ENCODE data around the gene RUSF1. TPM values are rescaled to one million over a fixed set of nuclear protein-coding genes. Genes with fewer than 3 reads are reported as not detected.

Gene RUSF1
- total and polyA plus RNA-seq, 2 donors (not counting 1 experiment from before 2014, with no cell fraction given): 23.1 to 41.8 TPM

- H3K36me3 ChIP-seq (ENCODE audit: control insufficient read depth, insufficient read depth, low read length): peaks cover 17% of the 10 kb centered on the region
- peaks cover 3% of the 10 kb centered on the region for H3K79me2 ChIP-seq (ENCODE audit: control insufficient read depth, insufficient read depth, low read length)
- no peak overlapping the region for H3K9ac ChIP-seq (ENCODE audit: insufficient read depth, low read length)
- H3K4me1 ChIP-seq (ENCODE audit: control insufficient read depth, extremely low read depth, insufficient read depth, low read length): peaks cover 6% of the 10 kb centered on the region
- TF ChIP-seq, protein P1, sequence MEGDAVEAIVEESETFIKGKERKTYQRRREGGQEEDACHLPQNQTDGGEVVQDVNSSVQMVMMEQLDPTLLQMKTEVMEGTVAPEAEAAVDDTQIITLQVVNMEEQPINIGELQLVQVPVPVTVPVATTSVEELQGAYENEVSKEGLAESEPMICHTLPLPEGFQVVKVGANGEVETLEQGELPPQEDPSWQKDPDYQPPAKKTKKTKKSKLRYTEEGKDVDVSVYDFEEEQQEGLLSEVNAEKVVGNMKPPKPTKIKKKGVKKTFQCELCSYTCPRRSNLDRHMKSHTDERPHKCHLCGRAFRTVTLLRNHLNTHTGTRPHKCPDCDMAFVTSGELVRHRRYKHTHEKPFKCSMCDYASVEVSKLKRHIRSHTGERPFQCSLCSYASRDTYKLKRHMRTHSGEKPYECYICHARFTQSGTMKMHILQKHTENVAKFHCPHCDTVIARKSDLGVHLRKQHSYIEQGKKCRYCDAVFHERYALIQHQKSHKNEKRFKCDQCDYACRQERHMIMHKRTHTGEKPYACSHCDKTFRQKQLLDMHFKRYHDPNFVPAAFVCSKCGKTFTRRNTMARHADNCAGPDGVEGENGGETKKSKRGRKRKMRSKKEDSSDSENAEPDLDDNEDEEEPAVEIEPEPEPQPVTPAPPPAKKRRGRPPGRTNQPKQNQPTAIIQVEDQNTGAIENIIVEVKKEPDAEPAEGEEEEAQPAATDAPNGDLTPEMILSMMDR (conservative IDR thresholded peaks at IDR 0.05 in 1 of 2, IDR thresholded peaks at IDR 0.05 in 1 of 2; ENCODE audit: low read depth in 1 of 2, low read length in 2 of 2): no peak
- no peak for TF ChIP-seq EZH2 (IDR thresholded peaks at IDR 0.05; ENCODE audit: low read length, missing control alignments)
- no peak for DNase-seq (ENCODE audit: low read depth in 2 of 2)
- H4K20me1 ChIP-seq (ENCODE audit: control insufficient read depth, extremely low read depth, insufficient read depth, low read length): no peaks in the 10 kb centered on the region
- H3K9me3 ChIP-seq (ENCODE audit: control insufficient read depth, insufficient read depth, low read depth, low read length): no peaks in the 10 kb centered on the region
- H3K4me3 ChIP-seq (replicated peaks in 1 of 4; ENCODE audit: control extremely low read depth in 1 of 4, insufficient read depth in 1 of 4, low read depth in 3 of 4, low read length in 4 of 4): no peak overlapping the region
- no peak overlapping the region for H2AFZ ChIP-seq (ENCODE audit: low read length)
- no peak overlapping the region for H3K4me2 ChIP-seq (ENCODE audit: extremely low read depth, insufficient read depth, low read length)
- H3K27me3 ChIP-seq (ENCODE audit: control insufficient read depth, insufficient read depth, low read length): no peaks in the 10 kb centered on the region
- H3K27ac ChIP-seq (ENCODE audit: insufficient read depth, low read length): no peak overlapping the region
These were observed 40.9 kb downstream of the RUSF1 start for GRCh38 chr16:31467151-31467773.

- Histone ChIP-seq H2AFZ (ENCODE audit: low read length) (no peak overlapping the region), H3K4me3 (replicated peaks in 1 of 4; ENCODE audit: control extremely low read depth in 1 of 4, insufficient read depth in 1 of 4, low read depth in 3 of 4, low read length in 4 of 4) (no peak overlapping the region), H3K4me1 (ENCODE audit: control insufficient read depth, extremely low read depth, insufficient read depth, low read length) (peaks cover 6% of the 10 kb centered on the region), H3K27me3 (ENCODE audit: control insufficient read depth, insufficient read depth, low read length) (no peaks in the 10 kb centered on the region), H3K79me2 (ENCODE audit: control insufficient read depth, insufficient read depth, low read length) (peaks cover 3% of the 10 kb centered on the region), H3K4me2 (ENCODE audit: extremely low read depth, insufficient read depth, low read length) (no peak overlapping the region), H3K27ac (ENCODE audit: insufficient read depth, low read length) (no peak overlapping the region), H4K20me1 (ENCODE audit: control insufficient read depth, extremely low read depth, insufficient read depth, low read length) (no peaks in the 10 kb centered on the region), H3K36me3 (ENCODE audit: control insufficient read depth, insufficient read depth, low read length) (peaks cover 22% of the 10 kb centered on the region), H3K9ac (ENCODE audit: insufficient read depth, low read length) (no peak overlapping the region), H3K9me3 (ENCODE audit: control insufficient read depth, insufficient read depth, low read depth, low read length) (no peaks in the 10 kb centered on the region)
- TF ChIP-seq, protein P1 (conservative IDR thresholded peaks at IDR 0.05 in 1 of 2, IDR thresholded peaks at IDR 0.05 in 1 of 2; ENCODE audit: low read depth in 1 of 2, low read length in 2 of 2): no peak
- no peak for TF ChIP-seq EZH2 (IDR thresholded peaks at IDR 0.05; ENCODE audit: low read length, missing control alignments)
- no peak for DNase-seq (ENCODE audit: low read depth in 2 of 2)
These were observed 41.8 kb downstream of the RUSF1 start for GRCh38 chr16:31466381-31466841.

- Histone ChIP-seq H3K27me3 (ENCODE audit: control insufficient read depth, insufficient read depth, low read length) (no peaks in the 10 kb centered on the region), H3K27ac (ENCODE audit: insufficient read depth, low read length) (no peak overlapping the region), H2AFZ (ENCODE audit: low read length) (no peak overlapping the region), H3K9ac (ENCODE audit: insufficient read depth, low read length) (no peak overlapping the region), H3K4me3 (replicated peaks in 1 of 4; ENCODE audit: control extremely low read depth in 1 of 4, insufficient read depth in 1 of 4, low read depth in 3 of 4, low read length in 4 of 4) (no peak overlapping the region), H4K20me1 (ENCODE audit: control insufficient read depth, extremely low read depth, insufficient read depth, low read length) (no peaks in the 10 kb centered on the region), H3K4me1 (ENCODE audit: control insufficient read depth, extremely low read depth, insufficient read depth, low read length) (peaks cover 2% of the 10 kb centered on the region), H3K4me2 (ENCODE audit: extremely low read depth, insufficient read depth, low read length) (no peak overlapping the region), H3K36me3 (ENCODE audit: control insufficient read depth, insufficient read depth, low read length) (peaks cover 22% of the 10 kb centered on the region), H3K9me3 (ENCODE audit: control insufficient read depth, insufficient read depth, low read depth, low read length) (no peaks in the 10 kb centered on the region), H3K79me2 (ENCODE audit: control insufficient read depth, insufficient read depth, low read length) (no peaks in the 10 kb centered on the region)
- TF ChIP-seq, protein P1 (conservative IDR thresholded peaks at IDR 0.05 in 1 of 2, IDR thresholded peaks at IDR 0.05 in 1 of 2; ENCODE audit: low read depth in 1 of 2, low read length in 2 of 2): no peak
- no peak for TF ChIP-seq EZH2 (IDR thresholded peaks at IDR 0.05; ENCODE audit: low read length, missing control alignments)
- no peak for DNase-seq (ENCODE audit: low read depth in 2 of 2)
These were observed 42.3 kb downstream of the RUSF1 start for GRCh38 chr16:31465788-31466370.
